CD14-positive monocyte (primary cell): ENCODE measurements around the gene APOBEC4. TPM values are rescaled to one million over a fixed set of nuclear protein-coding genes. Genes with fewer than 3 reads are reported as not detected.

Source experiments
- DNase-seq, 3 donors: peaks; one replicate each; pipeline ENCODE4 v3.0.0-alpha.2; 2011 to 2022
- H2AFZ ChIP-seq: 2 replicates; pipeline ENCODE4 v1.6.0; 2012; ENCODE audit warnings: mild to moderate bottlenecking, low read depth, low read length, inconsistent platforms; ENCODE audit not compliant: insufficient read depth, poor library complexity, severe bottlenecking
- H3K27ac ChIP-seq, 2 donors: 1 replicate in 1 of 2; 2 replicates in 1 of 2; pipeline ENCODE4 v1.5.1; 2012 to 2013; ENCODE audit warnings: low read length in 2 of 2, control low read depth in 1 of 2, inconsistent platforms in 1 of 2, low read depth in 1 of 2, mild to moderate bottlenecking in 1 of 2
- H3K27me3 ChIP-seq, 2 donors: one replicate each; pipeline versions ENCODE4 v1.6.0 to v1.6.1; 2011 to 2013; ENCODE audit warnings: low read length in 2 of 2; ENCODE audit not compliant: control insufficient read depth in 2 of 2, insufficient read depth in 2 of 2
- H3K36me3 ChIP-seq, 2 donors: replicated peaks in 1 of 2; 1 replicate in 1 of 2; 2 replicates in 1 of 2; pipeline versions ENCODE4 v1.5.1 to v1.6.1; 2012 to 2013; ENCODE audit warnings: low read length in 2 of 2, control low read depth in 1 of 2, inconsistent platforms in 1 of 2, mild to moderate bottlenecking in 1 of 2; ENCODE audit not compliant: insufficient read depth in 2 of 2, control insufficient read depth in 1 of 2
- H3K4me1 ChIP-seq, 2 donors: 1 replicate in 1 of 2; 2 replicates in 1 of 2; pipeline versions ENCODE4 v1.5.1 to v1.6.1; 2012 to 2013; ENCODE audit warnings: low read length in 2 of 2, control low read depth in 1 of 2, inconsistent platforms in 1 of 2, mild to moderate bottlenecking in 1 of 2, moderate library complexity in 1 of 2; ENCODE audit not compliant: insufficient read depth in 2 of 2, control insufficient read depth in 1 of 2
- H3K4me2 ChIP-seq: replicated peaks from 2 replicates; pipeline ENCODE3; 2012; ENCODE audit warnings: low read length, moderate library complexity, mild to moderate bottlenecking; ENCODE audit not compliant: poor library complexity, severe bottlenecking; ENCODE audit errors: extremely low read depth
- H3K4me3 ChIP-seq, 3 experiments: fragments of 200-600 bp in 1 of 3; sonication (generic) in 1 of 3; replicated peaks in 1 of 3; 1 replicate in 2 of 3; 2 replicates in 1 of 3; pipeline ENCODE4 v1.5.1; 2011 to 2013; ENCODE audit warnings: low read length in 3 of 3, mild to moderate bottlenecking in 3 of 3, control low read depth in 2 of 3, low read depth in 2 of 3, inconsistent platforms in 1 of 3, moderate library complexity in 1 of 3
- H3K79me2 ChIP-seq: 2 replicates; pipeline ENCODE4 v1.6.0; 2012; ENCODE audit warnings: mild to moderate bottlenecking, control low read depth, inconsistent platforms, low read length, moderate library complexity; ENCODE audit not compliant: insufficient read depth
- H3K9ac ChIP-seq: 2 replicates; pipeline ENCODE4 v1.6.0; 2017; ENCODE audit warnings: low read length, mild to moderate bottlenecking; ENCODE audit not compliant: insufficient read depth, poor library complexity, severe bottlenecking
- H3K9me3 ChIP-seq, 2 donors: replicated peaks in 1 of 2; 1 replicate in 1 of 2; 2 replicates in 1 of 2; pipeline versions ENCODE4 v1.5.1 to v1.6.1; 2012 to 2013; ENCODE audit warnings: low read length in 2 of 2, control low read depth in 1 of 2; ENCODE audit not compliant: control insufficient read depth in 1 of 2, insufficient read depth in 1 of 2
- H4K20me1 ChIP-seq: 2 replicates; pipeline ENCODE4 v1.6.0; 2012; ENCODE audit warnings: mild to moderate bottlenecking, low read length, control low read depth, moderate library complexity; ENCODE audit not compliant: insufficient read depth
- H3K27ac Mint-ChIP-seq, 7 donors: one replicate each; pipeline ENCODE4 v1.8.0; 2020; ENCODE audit warnings: mild to moderate bottlenecking in 7 of 7, mixed read lengths in 7 of 7, moderate library complexity in 6 of 7, inconsistent platforms in 2 of 7
- H3K27me3 Mint-ChIP-seq, 3 donors: one replicate each; pipeline ENCODE4 v1.8.0; 2021 to 2022; ENCODE audit warnings: low read depth in 3 of 3, mild to moderate bottlenecking in 3 of 3, mixed read lengths in 3 of 3, moderate library complexity in 3 of 3, inconsistent platforms in 1 of 3
- H3K36me3 Mint-ChIP-seq, 2 donors: one replicate each; pipeline ENCODE4 v1.8.0; 2020; ENCODE audit warnings: mixed read lengths in 2 of 2, inconsistent platforms in 1 of 2, mild to moderate bottlenecking in 1 of 2
- H3K4me1 Mint-ChIP-seq: one replicate; pipeline ENCODE4 v1.8.0; 2020; ENCODE audit warnings: mild to moderate bottlenecking, mixed read lengths
- H3K4me3 Mint-ChIP-seq, 2 donors: one replicate each; pipeline ENCODE4 v1.8.0; 2020; ENCODE audit warnings: mild to moderate bottlenecking in 2 of 2, mixed read lengths in 2 of 2, moderate library complexity in 1 of 2
- H3K9me3 Mint-ChIP-seq, 7 donors: one replicate each; pipeline ENCODE4 v1.8.0; 2020 to 2022; ENCODE audit warnings: mixed read lengths in 7 of 7, mild to moderate bottlenecking in 6 of 7, moderate library complexity in 6 of 7, inconsistent platforms in 2 of 7
- CTCF ChIP-seq: fragments of 200-600 bp; IDR thresholded peaks from one replicate; pipeline ENCODE4 v1.8.0; 2022; ENCODE audit warnings: antibody characterized with exemption, mild to moderate bottlenecking
- WGBS: methylation state at CpG from one replicate; pipeline ENCODE4 v1.1.5; 2013; ENCODE audit warnings: missing lambda C conversion rate; ENCODE audit not compliant: insufficient coverage; 5-methylcytosine and 5-hydroxymethylcytosine counted together
- intact Hi-C, 2 donors: fragments of 100-400 bp; cut with micrococcal nuclease; formaldehyde crosslinking; loops; one replicate each; pipeline versions ENCODE4 v1.15.0 to v1.15.1; 2023
- polyA plus RNA-seq, 3 donors: library from polyadenylated mRNA; depleted of rRNA in 1 of 3; unstranded in 2 of 3; stranded (reverse) in 1 of 3; fragments of 300-500 nt in 2 of 3; fragments of >200 nt in 1 of 3; fragmentation: Illumina TruSeq in 2 of 3; gene quantifications; 1 replicate in 2 of 3; 2 replicates in 1 of 3; pipeline ENCODE4 v1.2.3, GENCODE V29; 2012 to 2021

APOBEC4 gene
- polyA plus RNA-seq, 3 donors, result not detected

GRCh38 chr1:183673605-183674323 is 20.6 kb upstream of the APOBEC4 start:
- H3K4me3 Mint-ChIP-seq, result no peak overlapping the region
- H2AFZ ChIP-seq, result no peak overlapping the region

GRCh38 chr1:183670169-183670568 is 17.1 kb upstream of the APOBEC4 start:
- peaks cover 0 to 9% (median 5%) of the 10 kb centered on the region in 7 donors for H3K9me3 Mint-ChIP-seq
- H3K27ac Mint-ChIP-seq, result no peak overlapping the region
- Histone ChIP-seq H3K9ac (no peak overlapping the region), H3K27ac (no peak overlapping the region), H3K27me3 (peaks cover 0 to 3% of the 10 kb centered on the region in 2 donors), H3K4me2 (no peak overlapping the region), H3K4me1 (no peaks in the 10 kb centered on the region), H4K20me1 (no peaks in the 10 kb centered on the region), H3K36me3 (no peaks in the 10 kb centered on the region), H3K9me3 (no peaks in the 10 kb centered on the region), H2AFZ (no peak overlapping the region), H3K79me2 (no peaks in the 10 kb centered on the region), H3K4me3 (no peak overlapping the region)
- WGBS, result 100% methylated on average over 1 of the region's 1 CpG
- no peak overlapping the region for H3K4me3 Mint-ChIP-seq
- no peak for DNase-seq
- no peak for TF ChIP-seq CTCF
- no peaks in the 10 kb centered on the region for H3K36me3 Mint-ChIP-seq
- peaks cover 0 to 11% (median 4%) of the 10 kb centered on the region in 3 donors for H3K27me3 Mint-ChIP-seq
- intact Hi-C loops, result no loop called here
- no peaks in the 10 kb centered on the region for H3K4me1 Mint-ChIP-seq

More at GRCh38 chr1:183673605-183674323, 20.6 kb upstream of the APOBEC4 start:
- Mint-ChIP-seq H3K27ac (no peak overlapping the region), H3K4me1 (no peaks in the 10 kb centered on the region), H3K27me3 (peaks cover 0 to 9% (median 1%) of the 10 kb centered on the region in 3 donors), H3K36me3 (no peaks in the 10 kb centered on the region), H3K9me3 (peaks cover 0 to 9% (median 5%) of the 10 kb centered on the region in 7 donors)
- H3K4me2 ChIP-seq, result no peak overlapping the region
- H3K27me3 ChIP-seq, result peaks cover 0 to 3% of the 10 kb centered on the region in 2 donors
- no peak overlapping the region for H3K9ac ChIP-seq
- no peak overlapping the region for H3K27ac ChIP-seq
- intact Hi-C loops, result no loop called here
- no peaks in the 10 kb centered on the region for H3K79me2 ChIP-seq
- TF ChIP-seq CTCF, result no peak
- no peaks in the 10 kb centered on the region for H4K20me1 ChIP-seq
- H3K4me3 ChIP-seq, result no peak overlapping the region
- no peaks in the 10 kb centered on the region for H3K4me1 ChIP-seq
- WGBS, result no CpG with 5 or more reads among the region's 2 CpGs
- no peaks in the 10 kb centered on the region for H3K36me3 ChIP-seq
- DNase-seq, result no peak
- H3K9me3 ChIP-seq, result no peaks in the 10 kb centered on the region
